CD14-positive monocyte (primary cell): ENCODE results near the gene WDR43. TPM values are rescaled to one million over a fixed set of nuclear protein-coding genes. Genes with fewer than 3 reads are reported as not detected.
A peak's percentile ranks its signal among the peaks of the same experiment; 100 is the strongest.

Source experiments
- DNase-seq, 3 donors: peaks; one replicate each; pipeline ENCODE4 v3.0.0-alpha.2; 2011 to 2022
- H2AFZ ChIP-seq: 2 replicates; pipeline ENCODE4 v1.6.0; 2012; ENCODE audit warnings: mild to moderate bottlenecking, low read depth, low read length, inconsistent platforms; ENCODE audit not compliant: insufficient read depth, poor library complexity, severe bottlenecking
- H3K27ac ChIP-seq, 2 donors: 1 replicate in 1 of 2; 2 replicates in 1 of 2; pipeline ENCODE4 v1.5.1; 2012 to 2013; ENCODE audit warnings: low read length in 2 of 2, control low read depth in 1 of 2, inconsistent platforms in 1 of 2, low read depth in 1 of 2, mild to moderate bottlenecking in 1 of 2
- H3K27me3 ChIP-seq, 2 donors: one replicate each; pipeline versions ENCODE4 v1.6.0 to v1.6.1; 2011 to 2013; ENCODE audit warnings: low read length in 2 of 2; ENCODE audit not compliant: control insufficient read depth in 2 of 2, insufficient read depth in 2 of 2
- H3K36me3 ChIP-seq, 2 donors: replicated peaks in 1 of 2; 1 replicate in 1 of 2; 2 replicates in 1 of 2; pipeline versions ENCODE4 v1.5.1 to v1.6.1; 2012 to 2013; ENCODE audit warnings: low read length in 2 of 2, control low read depth in 1 of 2, inconsistent platforms in 1 of 2, mild to moderate bottlenecking in 1 of 2; ENCODE audit not compliant: insufficient read depth in 2 of 2, control insufficient read depth in 1 of 2
- H3K4me1 ChIP-seq, 2 donors: 1 replicate in 1 of 2; 2 replicates in 1 of 2; pipeline versions ENCODE4 v1.5.1 to v1.6.1; 2012 to 2013; ENCODE audit warnings: low read length in 2 of 2, control low read depth in 1 of 2, inconsistent platforms in 1 of 2, mild to moderate bottlenecking in 1 of 2, moderate library complexity in 1 of 2; ENCODE audit not compliant: insufficient read depth in 2 of 2, control insufficient read depth in 1 of 2
- H3K4me2 ChIP-seq: replicated peaks from 2 replicates; pipeline ENCODE3; 2012; ENCODE audit warnings: low read length, moderate library complexity, mild to moderate bottlenecking; ENCODE audit not compliant: poor library complexity, severe bottlenecking; ENCODE audit errors: extremely low read depth
- H3K4me3 ChIP-seq, 3 experiments: fragments of 200-600 bp in 1 of 3; sonication (generic) in 1 of 3; replicated peaks in 1 of 3; 1 replicate in 2 of 3; 2 replicates in 1 of 3; pipeline ENCODE4 v1.5.1; 2011 to 2013; ENCODE audit warnings: low read length in 3 of 3, mild to moderate bottlenecking in 3 of 3, control low read depth in 2 of 3, low read depth in 2 of 3, inconsistent platforms in 1 of 3, moderate library complexity in 1 of 3
- H3K79me2 ChIP-seq: 2 replicates; pipeline ENCODE4 v1.6.0; 2012; ENCODE audit warnings: mild to moderate bottlenecking, control low read depth, inconsistent platforms, low read length, moderate library complexity; ENCODE audit not compliant: insufficient read depth
- H3K9ac ChIP-seq: 2 replicates; pipeline ENCODE4 v1.6.0; 2017; ENCODE audit warnings: low read length, mild to moderate bottlenecking; ENCODE audit not compliant: insufficient read depth, poor library complexity, severe bottlenecking
- H3K9me3 ChIP-seq, 2 donors: replicated peaks in 1 of 2; 1 replicate in 1 of 2; 2 replicates in 1 of 2; pipeline versions ENCODE4 v1.5.1 to v1.6.1; 2012 to 2013; ENCODE audit warnings: low read length in 2 of 2, control low read depth in 1 of 2; ENCODE audit not compliant: control insufficient read depth in 1 of 2, insufficient read depth in 1 of 2
- H4K20me1 ChIP-seq: 2 replicates; pipeline ENCODE4 v1.6.0; 2012; ENCODE audit warnings: mild to moderate bottlenecking, low read length, control low read depth, moderate library complexity; ENCODE audit not compliant: insufficient read depth
- H3K27ac Mint-ChIP-seq, 7 donors: one replicate each; pipeline ENCODE4 v1.8.0; 2020; ENCODE audit warnings: mild to moderate bottlenecking in 7 of 7, mixed read lengths in 7 of 7, moderate library complexity in 6 of 7, inconsistent platforms in 2 of 7
- H3K27me3 Mint-ChIP-seq, 3 donors: one replicate each; pipeline ENCODE4 v1.8.0; 2021 to 2022; ENCODE audit warnings: low read depth in 3 of 3, mild to moderate bottlenecking in 3 of 3, mixed read lengths in 3 of 3, moderate library complexity in 3 of 3, inconsistent platforms in 1 of 3
- H3K36me3 Mint-ChIP-seq, 2 donors: one replicate each; pipeline ENCODE4 v1.8.0; 2020; ENCODE audit warnings: mixed read lengths in 2 of 2, inconsistent platforms in 1 of 2, mild to moderate bottlenecking in 1 of 2
- H3K4me1 Mint-ChIP-seq: one replicate; pipeline ENCODE4 v1.8.0; 2020; ENCODE audit warnings: mild to moderate bottlenecking, mixed read lengths
- H3K4me3 Mint-ChIP-seq, 2 donors: one replicate each; pipeline ENCODE4 v1.8.0; 2020; ENCODE audit warnings: mild to moderate bottlenecking in 2 of 2, mixed read lengths in 2 of 2, moderate library complexity in 1 of 2
- H3K9me3 Mint-ChIP-seq, 7 donors: one replicate each; pipeline ENCODE4 v1.8.0; 2020 to 2022; ENCODE audit warnings: mixed read lengths in 7 of 7, mild to moderate bottlenecking in 6 of 7, moderate library complexity in 6 of 7, inconsistent platforms in 2 of 7
- WGBS: methylation state at CpG from one replicate; pipeline ENCODE4 v1.1.5; 2013; ENCODE audit warnings: missing lambda C conversion rate; ENCODE audit not compliant: insufficient coverage; 5-methylcytosine and 5-hydroxymethylcytosine counted together
- intact Hi-C, 2 donors: fragments of 100-400 bp; cut with micrococcal nuclease; formaldehyde crosslinking; loops; one replicate each; pipeline versions ENCODE4 v1.15.0 to v1.15.1; 2023
- polyA plus RNA-seq, 3 donors: library from polyadenylated mRNA; depleted of rRNA in 1 of 3; unstranded in 2 of 3; stranded (reverse) in 1 of 3; fragments of 300-500 nt in 2 of 3; fragments of >200 nt in 1 of 3; fragmentation: Illumina TruSeq in 2 of 3; gene quantifications; 1 replicate in 2 of 3; 2 replicates in 1 of 3; pipeline ENCODE4 v1.2.3, GENCODE V29; 2012 to 2021
- TF ChIP-seq, protein P1 (sequence below): fragments of 200-600 bp; IDR thresholded peaks from one replicate; pipeline ENCODE4 v1.8.0; 2022; ENCODE audit warnings: antibody characterized with exemption, mild to moderate bottlenecking

Gene WDR43
- polyA plus RNA-seq, 3 donors, result 12.2 to 19.2 (median 16.1) TPM

- H3K4me2 ChIP-seq, result no peak overlapping the region
- peaks cover 94 to 97% of the 10 kb centered on the region in 2 donors for H3K36me3 Mint-ChIP-seq
- DNase-seq, result no peak
- no peaks in the 10 kb centered on the region for H3K9me3 ChIP-seq
- H3K79me2 ChIP-seq, result peaks cover 5% of the 10 kb centered on the region
- TF ChIP-seq, protein P1, sequence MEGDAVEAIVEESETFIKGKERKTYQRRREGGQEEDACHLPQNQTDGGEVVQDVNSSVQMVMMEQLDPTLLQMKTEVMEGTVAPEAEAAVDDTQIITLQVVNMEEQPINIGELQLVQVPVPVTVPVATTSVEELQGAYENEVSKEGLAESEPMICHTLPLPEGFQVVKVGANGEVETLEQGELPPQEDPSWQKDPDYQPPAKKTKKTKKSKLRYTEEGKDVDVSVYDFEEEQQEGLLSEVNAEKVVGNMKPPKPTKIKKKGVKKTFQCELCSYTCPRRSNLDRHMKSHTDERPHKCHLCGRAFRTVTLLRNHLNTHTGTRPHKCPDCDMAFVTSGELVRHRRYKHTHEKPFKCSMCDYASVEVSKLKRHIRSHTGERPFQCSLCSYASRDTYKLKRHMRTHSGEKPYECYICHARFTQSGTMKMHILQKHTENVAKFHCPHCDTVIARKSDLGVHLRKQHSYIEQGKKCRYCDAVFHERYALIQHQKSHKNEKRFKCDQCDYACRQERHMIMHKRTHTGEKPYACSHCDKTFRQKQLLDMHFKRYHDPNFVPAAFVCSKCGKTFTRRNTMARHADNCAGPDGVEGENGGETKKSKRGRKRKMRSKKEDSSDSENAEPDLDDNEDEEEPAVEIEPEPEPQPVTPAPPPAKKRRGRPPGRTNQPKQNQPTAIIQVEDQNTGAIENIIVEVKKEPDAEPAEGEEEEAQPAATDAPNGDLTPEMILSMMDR, result no peak
- no peak overlapping the region for H2AFZ ChIP-seq
- H3K27me3 Mint-ChIP-seq, result no peaks in the 10 kb centered on the region
- peaks cover 94 to 100% of the 10 kb centered on the region in 2 donors for H3K36me3 ChIP-seq
- H3K4me1 ChIP-seq, result no peaks in the 10 kb centered on the region
- H3K9ac ChIP-seq, result no peak overlapping the region
- WGBS, result no CpG with 5 or more reads among the region's 2 CpGs
- no peak overlapping the region for H3K4me3 ChIP-seq
- no peaks in the 10 kb centered on the region for H3K9me3 Mint-ChIP-seq
- no peaks in the 10 kb centered on the region for H3K4me1 Mint-ChIP-seq
- H3K27ac Mint-ChIP-seq, result peak overlapping the region in 1 of 7 donors; percentile 76
- no peak overlapping the region for H3K4me3 Mint-ChIP-seq
- no peaks in the 10 kb centered on the region for H4K20me1 ChIP-seq
- no peaks in the 10 kb centered on the region for H3K27me3 ChIP-seq
- H3K27ac ChIP-seq, result no peak overlapping the region
- intact Hi-C loops, result no loop called here
These were observed 33.0 kb downstream of the WDR43 start for GRCh38 chr2:28927469-28927868.

- Histone ChIP-seq H3K4me3 (no peak overlapping the region), H3K9me3 (no peaks in the 10 kb centered on the region), H3K27ac (no peak overlapping the region), H3K4me2 (no peak overlapping the region), H3K36me3 (peaks cover 94 to 100% of the 10 kb centered on the region in 2 donors), H3K4me1 (no peaks in the 10 kb centered on the region), H4K20me1 (no peaks in the 10 kb centered on the region), H3K9ac (no peak overlapping the region), H2AFZ (no peak overlapping the region), H3K27me3 (no peaks in the 10 kb centered on the region), H3K79me2 (peaks cover under 1% of the 10 kb centered on the region)
- H3K4me1 Mint-ChIP-seq, result no peaks in the 10 kb centered on the region
- DNase-seq, result no peak
- TF ChIP-seq, protein P1, result no peak
- no peaks in the 10 kb centered on the region for H3K9me3 Mint-ChIP-seq
- peaks cover 91 to 94% of the 10 kb centered on the region in 2 donors for H3K36me3 Mint-ChIP-seq
- 82% methylated on average over 1 of the region's 1 CpG for WGBS
- H3K4me3 Mint-ChIP-seq, result no peak overlapping the region
- H3K27ac Mint-ChIP-seq, result peak overlapping the region in 2 of 7 donors; percentile 30 to 76
- H3K27me3 Mint-ChIP-seq, result no peaks in the 10 kb centered on the region
- intact Hi-C loops, result no loop called here
These were observed 33.4 kb downstream of the WDR43 start for GRCh38 chr2:28927878-28928277.
